ENCODE results near the gene NPDC1. TPM values are rescaled to one million over a fixed set of nuclear protein-coding genes. Genes with fewer than 3 reads are reported as not detected.

The NPDC1 gene
- total RNA-seq, 2 experiments from 2014 or later, result 14.2 to 15.9 TPM

DNA sequence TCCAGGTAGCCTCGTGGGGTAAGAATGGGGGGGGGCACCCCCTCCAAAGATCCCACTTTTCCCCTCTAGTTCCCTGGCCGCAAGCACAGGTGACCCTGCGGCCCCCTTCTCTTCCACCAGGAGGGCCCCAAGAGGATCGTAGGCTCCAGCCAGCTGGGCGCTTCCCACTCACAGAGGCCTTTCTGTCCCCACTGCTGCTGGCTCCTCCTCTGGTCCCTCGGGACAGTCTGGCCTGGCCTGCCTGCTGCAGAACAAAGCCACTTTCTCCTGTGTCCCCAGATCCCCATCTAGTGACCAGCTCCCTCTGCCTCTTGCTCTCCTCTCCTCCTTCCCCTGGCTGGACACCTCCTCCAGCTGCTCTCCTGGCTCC is 24.9 kb upstream of the NPDC1 start:
- Mint-ChIP-seq H3K27me3 (ENCODE audit: low read depth) (peaks cover 3% of the 10 kb centered on the region), H3K9me3 (no peaks in the 10 kb centered on the region), H3K27ac (peak overlapping the region; percentile 40), H3K36me3 (ENCODE audit: low read depth) (no peaks in the 10 kb centered on the region), H3K4me1 (ENCODE audit: low read depth) (peaks cover 9% of the 10 kb centered on the region), H3K4me3 (peak overlapping the region; percentile 56)
- CTCF ChIA-PET, result interaction anchor here (0.6 to 9.0 kb wide), 7 partner anchors 12 to 123 kb away, joined by 3 to 66 read pairs (median 5); partner anchors contain the start of genes ABCA2 and NPDC1
- intact Hi-C loops (cut with micrococcal nuclease), result loop anchor here (1.0 kb wide), 2 partner anchors 15 to 36 kb away; partner anchors contain the start of gene MAN1B1
- DNase-seq, result no peak

DNA sequence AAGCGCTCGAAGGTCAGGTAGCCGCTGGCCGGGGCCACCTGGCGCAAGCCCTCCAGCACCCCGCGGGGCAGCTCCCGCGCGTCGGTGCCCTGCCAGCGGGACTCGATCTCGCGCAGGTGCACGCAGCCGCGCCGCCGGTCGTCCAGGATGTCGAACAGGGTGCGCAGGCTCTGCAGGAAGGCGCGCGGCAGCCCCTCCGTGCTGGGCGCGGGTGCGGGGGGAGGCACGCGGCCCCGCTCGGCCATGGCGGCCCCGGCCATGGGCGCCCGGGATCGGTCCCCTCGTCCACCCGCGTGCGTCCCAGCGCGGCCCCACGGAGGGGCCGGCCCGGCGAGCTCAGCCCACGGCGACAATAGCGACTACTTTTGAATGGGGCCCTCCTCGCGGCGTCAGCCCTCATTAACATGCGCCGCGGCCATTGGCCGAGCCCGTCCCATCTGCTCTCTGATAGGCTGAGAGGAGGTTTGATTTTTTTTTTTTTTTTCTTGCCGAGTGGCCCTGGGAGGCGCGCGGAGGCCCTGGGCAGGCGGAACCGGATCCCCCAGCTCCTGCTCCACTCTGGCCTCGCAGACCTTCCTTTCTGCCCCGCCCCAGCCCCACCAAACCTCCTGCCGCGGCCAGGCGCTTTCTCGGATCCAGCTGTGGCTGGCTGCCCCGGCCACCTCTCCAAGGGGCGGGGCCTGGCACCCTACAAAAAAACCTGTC is 24.4 kb upstream of the NPDC1 start, which contains the start of gene SAPCD2:
Gene SAPCD2, minus strand, starts transcription at position 357 of the 705 bp plus-strand sequence. Its CDS starts 97 bp downstream, at position 260.
- peak within 1 kb of the TSS; percentile 56 for H3K4me3 Mint-ChIP-seq
- intact Hi-C loops (cut with micrococcal nuclease), result loop anchor here (1.0 kb wide), 2 partner anchors 16 to 35 kb away; partner anchors contain the start of gene MAN1B1
- H3K27me3 Mint-ChIP-seq (ENCODE audit: low read depth), result peaks cover 3% of the 10 kb centered on the region
- peak; percentile 86 for DNase-seq
- CTCF ChIA-PET, result interaction anchor here (0.6 to 9.0 kb wide), 8 partner anchors 11 to 122 kb away, joined by 3 to 66 read pairs (median 6); partner anchors contain the start of genes ABCA2 and NPDC1
- peaks cover 9% of the 10 kb centered on the region for H3K4me1 Mint-ChIP-seq (ENCODE audit: low read depth)
- no peaks in the 10 kb centered on the region for H3K36me3 Mint-ChIP-seq (ENCODE audit: low read depth)
- H3K27ac Mint-ChIP-seq, result peak within 1 kb of the TSS; percentile 40
- no peaks in the 10 kb centered on the region for H3K9me3 Mint-ChIP-seq

DNA sequence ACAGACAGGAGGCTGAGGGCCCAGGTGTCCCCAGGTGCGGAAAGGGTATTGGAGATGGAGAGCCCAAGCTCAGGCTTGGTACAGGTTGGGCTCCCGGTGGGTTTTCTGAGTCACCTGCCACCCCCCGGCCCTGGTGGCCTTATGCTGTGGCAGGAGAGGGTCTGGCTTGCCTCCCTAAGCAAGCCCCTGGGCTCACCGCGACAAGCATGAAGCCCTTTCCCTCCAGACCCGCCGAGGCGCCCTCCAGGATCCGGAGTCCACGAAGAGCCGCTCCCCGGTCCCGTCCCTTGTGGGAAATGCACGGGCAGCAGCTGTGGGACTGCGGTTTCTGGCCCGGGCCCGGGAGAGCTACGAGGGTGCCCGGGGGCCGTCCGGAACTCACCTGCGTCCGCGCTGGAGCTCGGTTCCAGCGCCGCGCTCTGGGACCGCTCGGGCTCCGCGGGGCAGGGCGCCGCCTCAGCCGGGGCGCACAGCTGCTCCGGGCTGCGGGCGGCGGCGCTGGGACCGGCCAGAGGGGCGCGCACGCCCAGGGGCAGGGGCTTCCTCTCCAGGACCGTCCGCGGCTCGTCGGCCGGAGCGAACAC is 23.6 kb upstream of the NPDC1 start:
- Mint-ChIP-seq H3K27me3 (ENCODE audit: low read depth) (peaks cover 3% of the 10 kb centered on the region), H3K4me1 (ENCODE audit: low read depth) (peaks cover 9% of the 10 kb centered on the region), H3K27ac (no peak overlapping the region), H3K9me3 (no peaks in the 10 kb centered on the region), H3K36me3 (ENCODE audit: low read depth) (no peaks in the 10 kb centered on the region), H3K4me3 (peak overlapping the region; percentile 56)
- no peak for DNase-seq
- intact Hi-C loops (cut with micrococcal nuclease), result loop anchor here (1.0 to 5.0 kb wide), 3 partner anchors 17 to 42 kb away; partner anchors contain the start of genes ABCA2 and MAN1B1
- CTCF ChIA-PET, result interaction anchor here (0.9 to 9.0 kb wide), 12 partner anchors 10 to 157 kb away, joined by 3 to 66 read pairs (median 10); partner anchors contain the start of genes ABCA2, DPP7, MAN1B1 and NPDC1

GRCh38 chr9:137068539-137069507 is 22.8 kb upstream of the NPDC1 start:
- intact Hi-C loops (cut with micrococcal nuclease), result loop anchor here (5.0 kb wide), 1 partner anchor 42 kb away; the partner anchor contains the start of gene ABCA2
- Mint-ChIP-seq H3K27ac (no peak overlapping the region), H3K27me3 (ENCODE audit: low read depth) (peaks cover 3% of the 10 kb centered on the region), H3K4me1 (ENCODE audit: low read depth) (peaks cover 11% of the 10 kb centered on the region), H3K9me3 (no peaks in the 10 kb centered on the region), H3K4me3 (peak overlapping the region; percentile 56), H3K36me3 (ENCODE audit: low read depth) (no peaks in the 10 kb centered on the region)
- CTCF ChIA-PET, result interaction anchor here (0.6 to 9.0 kb wide), 19 partner anchors 8 to 227 kb away, joined by 3 to 66 read pairs (median 5); partner anchors contain the start of genes ABCA2, AJM1, CYSRT1 and DPP7
- no peak for DNase-seq

DNA sequence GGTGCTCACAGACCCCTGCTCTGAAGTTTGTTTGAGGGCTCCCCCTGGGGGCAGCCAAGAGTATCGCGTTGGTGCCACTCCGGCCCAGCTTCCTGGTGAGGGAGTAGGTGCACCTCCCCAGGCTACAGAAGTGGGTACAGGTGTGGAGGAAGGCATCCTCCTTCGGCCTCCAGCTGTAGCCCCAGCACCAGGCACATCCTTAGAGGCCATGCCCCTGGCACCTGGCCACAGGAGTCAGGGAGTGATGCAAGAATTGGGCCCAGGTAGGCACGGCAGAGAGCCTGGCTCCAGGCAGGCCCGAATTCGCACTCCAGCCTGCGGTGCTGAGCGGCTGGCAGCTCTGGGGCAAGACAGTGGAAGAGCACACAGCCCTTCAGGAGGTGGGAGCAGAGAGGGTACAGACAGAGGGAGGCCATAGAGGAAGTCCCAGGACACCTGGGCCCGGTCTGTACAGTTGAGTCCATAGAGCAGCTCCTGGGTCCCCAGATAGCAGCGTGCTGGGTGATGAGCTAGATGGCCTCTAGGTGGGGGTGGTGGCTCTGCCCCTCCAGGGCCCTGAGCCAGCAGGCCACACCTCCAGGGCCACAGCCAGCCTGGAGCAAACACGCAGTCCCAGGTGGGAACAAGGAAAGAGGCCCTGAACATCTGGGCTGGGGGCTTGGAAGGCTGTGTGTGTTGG is 22.0 kb upstream of the NPDC1 start:
- Mint-ChIP-seq H3K27ac (no peak overlapping the region), H3K36me3 (ENCODE audit: low read depth) (no peaks in the 10 kb centered on the region), H3K9me3 (no peaks in the 10 kb centered on the region), H3K4me1 (ENCODE audit: low read depth) (peaks cover 11% of the 10 kb centered on the region), H3K27me3 (ENCODE audit: low read depth) (peaks cover 3% of the 10 kb centered on the region), H3K4me3 (no peak overlapping the region)
- DNase-seq, result peak; percentile 88
- CTCF ChIA-PET, result interaction anchor here (0.6 to 9.0 kb wide), 22 partner anchors 9 to 484 kb away, joined by 3 to 66 read pairs (median 5); partner anchors contain the start of genes ABCA2, AJM1, CYSRT1 and DPP7
- intact Hi-C loops (cut with micrococcal nuclease), result loop anchor here (1.0 to 5.0 kb wide), 2 partner anchors 22 to 41 kb away; partner anchors contain the start of genes ABCA2 and NPDC1

GRCh38 chr9:137066096-137066861 is 20.3 kb upstream of the NPDC1 start:
- no peaks in the 10 kb centered on the region for H3K9me3 Mint-ChIP-seq
- CTCF ChIA-PET, result interaction anchor here (0.6 to 9.0 kb wide), 10 partner anchors 9 to 335 kb away, joined by 3 to 66 read pairs (median 9); partner anchors contain the start of genes ABCA2, MAN1B1, NPDC1 and UAP1L1
- no peak overlapping the region for H3K4me3 Mint-ChIP-seq
- peaks cover 3% of the 10 kb centered on the region for H3K27me3 Mint-ChIP-seq (ENCODE audit: low read depth)
- DNase-seq, result no peak
- H3K27ac Mint-ChIP-seq, result no peak overlapping the region
- intact Hi-C loops (cut with micrococcal nuclease), result loop anchor here (5.0 kb wide), 1 partner anchor 39 kb away; the partner anchor contains the start of gene ABCA2
- H3K4me1 Mint-ChIP-seq (ENCODE audit: low read depth), result peaks cover 11% of the 10 kb centered on the region
- H3K36me3 Mint-ChIP-seq (ENCODE audit: low read depth), result no peaks in the 10 kb centered on the region

- Mint-ChIP-seq H3K27me3 (ENCODE audit: low read depth) (peaks cover 3% of the 10 kb centered on the region), H3K36me3 (ENCODE audit: low read depth) (no peaks in the 10 kb centered on the region), H3K27ac (no peak overlapping the region), H3K4me1 (ENCODE audit: low read depth) (peaks cover 7% of the 10 kb centered on the region), H3K9me3 (no peaks in the 10 kb centered on the region), H3K4me3 (no peak overlapping the region)
- CTCF ChIA-PET, result interaction anchor here (0.6 to 9.0 kb wide), 9 partner anchors 8 to 195 kb away, joined by 3 to 66 read pairs (median 13); partner anchors contain the start of genes ABCA2, MAN1B1, NPDC1 and UAP1L1
- intact Hi-C loops (cut with micrococcal nuclease), result loop anchor here (5.0 kb wide), 1 partner anchor 38 kb away; the partner anchor contains the start of gene ABCA2
- DNase-seq, result no peak
These were observed 19.5 kb upstream of the NPDC1 start for GRCh38 chr9:137065336-137065967.

DNA sequence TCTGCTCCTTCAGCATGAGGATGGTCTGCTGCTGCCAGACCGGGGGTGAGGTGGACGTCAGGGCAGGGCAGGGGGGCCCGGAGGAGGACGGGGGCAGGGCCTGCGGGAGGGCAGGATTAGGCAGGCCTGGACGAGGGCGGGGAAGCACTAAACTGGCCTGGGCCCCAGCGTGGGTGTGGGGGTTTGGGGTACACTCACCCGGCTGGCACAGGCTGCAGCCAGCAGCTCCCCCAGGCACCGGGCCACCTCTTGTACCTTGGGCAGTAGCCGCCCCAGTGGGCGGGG is 18.8 kb upstream of the NPDC1 start:
- Mint-ChIP-seq H3K4me1 (ENCODE audit: low read depth) (peaks cover 7% of the 10 kb centered on the region), H3K36me3 (ENCODE audit: low read depth) (no peaks in the 10 kb centered on the region), H3K27me3 (ENCODE audit: low read depth) (peaks cover 3% of the 10 kb centered on the region), H3K9me3 (no peaks in the 10 kb centered on the region), H3K27ac (no peak overlapping the region), H3K4me3 (no peak overlapping the region)
- intact Hi-C loops (cut with micrococcal nuclease), result loop anchor here (5.0 kb wide), 1 partner anchor 38 kb away; the partner anchor contains the start of gene ABCA2
- no peak for DNase-seq
- CTCF ChIA-PET, result interaction anchor here (0.6 to 9.0 kb wide), 5 partner anchors 12 to 36 kb away, joined by 5 to 66 read pairs (median 34); partner anchors contain the start of genes ABCA2 and NPDC1

GRCh38 chr9:137064027-137064879 is 18.3 kb upstream of the NPDC1 start:
- peak; percentile 61 for DNase-seq
- CTCF ChIA-PET, result interaction anchor here (0.7 to 9.0 kb wide), 12 partner anchors 8 to 276 kb away, joined by 3 to 66 read pairs (median 5); partner anchors contain the start of genes ABCA2 and NPDC1
- Mint-ChIP-seq H3K27ac (no peak overlapping the region), H3K4me1 (ENCODE audit: low read depth) (peaks cover 7% of the 10 kb centered on the region), H3K27me3 (ENCODE audit: low read depth) (peaks cover 3% of the 10 kb centered on the region), H3K4me3 (no peak overlapping the region), H3K9me3 (no peaks in the 10 kb centered on the region), H3K36me3 (ENCODE audit: low read depth) (no peaks in the 10 kb centered on the region)
- intact Hi-C loops (cut with micrococcal nuclease), result no loop called here
